Muscle of arm (tissue), 12 donors: Measurements from ENCODE around the gene FAM50A. TPM values are rescaled to one million over a fixed set of nuclear protein-coding genes. Genes with fewer than 3 reads are reported as not detected.

Experiments used
- polyA plus RNA-seq, 12 donors: library from polyadenylated mRNA; unstranded; fragments of 120-200 nt; gene quantifications; one replicate each; pipeline ENCODE4 v1.2.1, GENCODE V29; 2013; ENCODE audit not compliant: insufficient read length in 12 of 12

Gene FAM50A
- polyA plus RNA-seq, 12 donors: 47.6 to 88.9 (median 54.2) TPM; not detected in 1

Other genes starting within 250 kb of the FAM50A start
- gene OPN1MW2, start 224.4 kb upstream of the FAM50A start, polyA plus RNA-seq: not detected
- gene OPN1MW3, start 186.6 kb upstream of the FAM50A start, polyA plus RNA-seq: not detected
- not detected for gene TEX28, start 149.0 kb upstream of the FAM50A start, polyA plus RNA-seq
- gene TKTL1, start 148.3 kb upstream of the FAM50A start, polyA plus RNA-seq: under 1 TPM in 10 of 12 donors, not detected in 2; 0.08 to 0.63 (median 0.35) TPM
- gene FLNA, start 69.5 kb upstream of the FAM50A start, polyA plus RNA-seq: 100 to 1,000 TPM in 11 of 12 donors, 10 to 100 TPM in 1; 54.4 to 509 (median 215) TPM
- gene EMD, start 64.8 kb upstream of the FAM50A start, polyA plus RNA-seq: 100 to 1,000 TPM in 1 of 12 donors, 10 to 100 TPM in 10, not detected in 1; 36.2 to 121 (median 46.3) TPM
- 1,000 to 10,000 TPM; 1,129 to 5,997 (median 5,399) TPM for gene RPL10, start 45.8 kb upstream of the FAM50A start, polyA plus RNA-seq
- gene DNASE1L1, start 34.9 kb upstream of the FAM50A start, polyA plus RNA-seq: 10 to 100 TPM in 11 of 12 donors, not detected in 1; 14.4 to 51.4 (median 34.6) TPM
- gene TAFAZZIN, start 32.6 kb upstream of the FAM50A start, polyA plus RNA-seq: 10 to 100 TPM in 11 of 12 donors, not detected in 1; 20.0 to 36.3 (median 25.5) TPM
- 10 to 100 TPM in 11 of 12 donors, not detected in 1; 53.5 to 75.1 (median 59.0) TPM for gene ATP6AP1, start 15.5 kb upstream of the FAM50A start, polyA plus RNA-seq
- 100 to 1,000 TPM in 2 of 12 donors, 10 to 100 TPM in 9, not detected in 1; 70.4 to 137 (median 83.8) TPM for gene GDI1, start 7.0 kb upstream of the FAM50A start, polyA plus RNA-seq
- 10 to 100 TPM in 10 of 12 donors, 1 to 10 TPM in 1, not detected in 1; 6.7 to 67.7 (median 38.3) TPM for gene PLXNA3, start 14.1 kb downstream of the FAM50A start, polyA plus RNA-seq
- 10 to 100 TPM in 7 of 12 donors, 1 to 10 TPM in 4, not detected in 1; 6.6 to 21.3 (median 10.2) TPM for gene LAGE3, start 35.1 kb downstream of the FAM50A start, polyA plus RNA-seq
- gene UBL4A, start 42.5 kb downstream of the FAM50A start, polyA plus RNA-seq: 10 to 100 TPM in 11 of 12 donors, not detected in 1; 16.7 to 29.2 (median 21.2) TPM
- gene SLC10A3, start 46.5 kb downstream of the FAM50A start, polyA plus RNA-seq: 10 to 100 TPM in 7 of 12 donors, 1 to 10 TPM in 4, not detected in 1; 9.6 to 20.6 (median 11.8) TPM
- 10 to 100 TPM in 11 of 12 donors, not detected in 1; 19.6 to 87.7 (median 25.8) TPM for gene FAM3A, start 72.1 kb downstream of the FAM50A start, polyA plus RNA-seq
- 10 to 100 TPM in 8 of 12 donors, 1 to 10 TPM in 3, not detected in 1; 8.5 to 41.0 (median 11.9) TPM for gene G6PD, start 102.7 kb downstream of the FAM50A start, polyA plus RNA-seq
- 10 to 100 TPM in 10 of 12 donors, 1 to 10 TPM in 1, not detected in 1; 9.6 to 16.6 (median 12.3) TPM for gene IKBKG, start 103.5 kb downstream of the FAM50A start, polyA plus RNA-seq
- not detected for gene CTAG1A, start 141.0 kb downstream of the FAM50A start, polyA plus RNA-seq
- gene CTAG1B, start 175.1 kb downstream of the FAM50A start, polyA plus RNA-seq: not detected
- gene CTAG2, start 209.4 kb downstream of the FAM50A start, polyA plus RNA-seq: not detected